Measurements from ENCODE around the gene FAM117B. TPM values are rescaled to one million over a fixed set of nuclear protein-coding genes. Genes with fewer than 3 reads are reported as not detected.

Gene FAM117B
- 10 to 100 TPM in 1 of 2 donors, 1 to 10 TPM in 1; 7.0 to 17.1 TPM for total RNA-seq

DNA sequence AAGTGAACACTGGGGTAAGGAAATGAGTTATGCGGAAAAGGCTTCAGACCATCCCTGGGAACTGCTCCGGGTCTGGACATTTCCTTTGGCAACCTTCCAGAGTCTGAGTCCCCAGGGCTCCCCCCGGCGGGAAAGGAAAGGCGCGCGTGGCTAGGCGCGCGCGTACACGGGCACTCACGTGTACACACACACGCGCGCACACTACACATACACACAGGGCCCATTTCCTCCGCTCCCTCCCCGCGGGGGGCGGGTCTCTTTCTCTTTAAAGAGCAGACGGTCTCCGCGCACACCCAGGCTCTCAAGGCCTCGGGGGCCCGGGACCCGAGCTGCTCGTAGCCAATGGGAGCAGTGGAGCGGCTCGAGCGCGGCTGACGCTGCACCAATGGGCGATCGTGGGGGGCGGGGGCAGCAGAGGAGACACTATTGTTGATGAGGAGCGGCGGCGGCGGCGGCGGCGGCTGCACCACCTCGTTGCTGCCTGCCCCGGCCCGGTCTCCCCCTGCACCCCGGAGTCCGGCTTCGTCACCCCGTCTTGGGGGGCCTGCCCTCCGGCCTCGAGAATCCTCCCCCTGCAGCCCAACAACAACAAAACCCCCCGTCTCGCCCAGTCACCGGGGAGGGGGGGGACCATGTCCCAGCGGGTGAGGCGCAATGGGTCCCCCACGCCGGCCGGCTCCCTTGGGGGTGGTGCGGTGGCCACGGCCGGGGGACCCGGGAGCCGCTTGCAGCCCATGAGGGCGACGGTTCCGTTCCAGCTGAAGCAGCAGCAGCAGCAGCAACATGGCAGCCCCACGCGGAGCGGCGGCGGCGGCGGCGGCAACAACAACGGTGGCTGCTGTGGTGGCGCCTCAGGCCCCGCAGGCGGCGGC, at the start of gene FAM117B:
Gene FAM117B, plus strand, starts transcription at position 414 of the 872 bp plus-strand sequence. Its CDS starts 219 bp downstream, at position 633.
- DNase-seq = peak; percentile 98 to 99 (median 98)
- Histone ChIP-seq H3K9me3 (no peaks in the 10 kb centered on the region), H3K4me3 (peak within 1 kb of the TSS; percentile 79 to 88), H3K4me1 (peaks cover 35% of the 10 kb centered on the region), H3K27ac (peak within 1 kb of the TSS; percentile 93 to 98 (median 97)), H3K36me3 (replicated peaks in 1 of 2; ENCODE audit: insufficient read depth in 1 of 2, low read depth in 2 of 2) (no peaks in the 10 kb centered on the region), H3K27me3 (no peaks in the 10 kb centered on the region)
- intact Hi-C loops (cut with DNase I) = no loop called here
- peak; percentile 86 to 94 (median 91) for TF ChIP-seq POLR2A (IDR thresholded peaks at IDR 0.05)
- TF ChIP-seq, protein P1, sequence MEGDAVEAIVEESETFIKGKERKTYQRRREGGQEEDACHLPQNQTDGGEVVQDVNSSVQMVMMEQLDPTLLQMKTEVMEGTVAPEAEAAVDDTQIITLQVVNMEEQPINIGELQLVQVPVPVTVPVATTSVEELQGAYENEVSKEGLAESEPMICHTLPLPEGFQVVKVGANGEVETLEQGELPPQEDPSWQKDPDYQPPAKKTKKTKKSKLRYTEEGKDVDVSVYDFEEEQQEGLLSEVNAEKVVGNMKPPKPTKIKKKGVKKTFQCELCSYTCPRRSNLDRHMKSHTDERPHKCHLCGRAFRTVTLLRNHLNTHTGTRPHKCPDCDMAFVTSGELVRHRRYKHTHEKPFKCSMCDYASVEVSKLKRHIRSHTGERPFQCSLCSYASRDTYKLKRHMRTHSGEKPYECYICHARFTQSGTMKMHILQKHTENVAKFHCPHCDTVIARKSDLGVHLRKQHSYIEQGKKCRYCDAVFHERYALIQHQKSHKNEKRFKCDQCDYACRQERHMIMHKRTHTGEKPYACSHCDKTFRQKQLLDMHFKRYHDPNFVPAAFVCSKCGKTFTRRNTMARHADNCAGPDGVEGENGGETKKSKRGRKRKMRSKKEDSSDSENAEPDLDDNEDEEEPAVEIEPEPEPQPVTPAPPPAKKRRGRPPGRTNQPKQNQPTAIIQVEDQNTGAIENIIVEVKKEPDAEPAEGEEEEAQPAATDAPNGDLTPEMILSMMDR (IDR thresholded peaks at IDR 0.05) = peak in 1 of 7 experiments; percentile 10
- WGBS, 2 donors = 0% methylated on average over 11 to 75 of the region's 80 CpGs
- ATAC-seq = peak; percentile 90

DNA sequence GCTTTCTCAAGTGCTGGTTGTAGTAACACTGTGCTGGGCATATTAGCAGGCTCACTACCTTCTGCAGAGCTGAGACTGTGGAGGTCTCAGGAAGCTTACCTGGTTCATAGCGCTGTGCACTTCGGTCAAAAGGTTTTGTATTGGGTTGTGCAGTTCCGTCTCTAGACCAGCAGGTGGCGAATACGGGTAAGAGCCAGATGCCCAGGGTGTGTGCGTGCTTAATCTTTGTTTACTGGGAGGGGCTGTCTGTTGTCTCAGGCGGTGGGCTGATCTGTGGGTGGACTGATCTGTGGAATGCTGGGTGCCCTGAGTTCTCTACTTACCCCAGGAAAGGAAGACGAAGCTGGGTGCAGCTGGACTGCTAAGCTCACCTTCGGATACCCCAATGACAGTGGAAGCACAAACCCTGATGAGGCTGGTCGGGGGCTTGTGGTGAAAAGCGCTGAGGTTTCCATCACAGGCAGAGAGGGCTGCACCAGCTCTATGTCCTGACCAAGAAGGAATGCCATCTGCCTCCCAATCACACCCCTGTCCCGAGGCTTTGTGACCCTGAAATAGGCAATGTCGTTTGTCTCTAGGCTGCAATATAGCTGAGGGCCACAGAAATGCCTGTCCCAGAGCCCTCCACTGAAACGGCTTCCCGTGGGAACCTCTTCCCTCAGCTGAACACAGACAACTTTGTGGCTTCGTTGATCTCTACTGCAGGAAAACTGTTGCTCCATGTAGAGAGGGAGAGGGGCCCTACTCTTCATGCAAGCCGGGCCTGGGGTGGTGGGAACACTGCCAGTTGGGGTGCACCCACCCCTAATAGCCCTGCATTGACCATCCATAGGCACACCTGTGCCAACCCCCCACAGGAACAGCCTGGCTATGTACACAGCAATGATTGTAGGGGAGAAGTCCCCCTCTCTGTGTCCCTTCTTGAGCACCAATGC, 45.9 kb upstream of the FAM117B start:
- H3K4me1 ChIP-seq = peaks cover 7% of the 10 kb centered on the region
- H3K27me3 ChIP-seq = no peaks in the 10 kb centered on the region
- DNase-seq (peak; percentile 64 to 77 (median 76)), ATAC-seq (peak; percentile 88)
- 22 to 30% methylated on average over 11 to 17 of the region's 17 CpGs for WGBS, 2 donors
- no peaks in the 10 kb centered on the region for H3K9me3 ChIP-seq
- H3K4me3 ChIP-seq = no peak overlapping the region
- H3K27ac ChIP-seq = no peak overlapping the region
- intact Hi-C loops (cut with DNase I) = no loop called here
- TF ChIP-seq POLR2A (IDR thresholded peaks at IDR 0.05) = no peak
- TF ChIP-seq, protein P1 (IDR thresholded peaks at IDR 0.05) = peak; percentile 66 to 93 (median 84)
- no peaks in the 10 kb centered on the region for H3K36me3 ChIP-seq (replicated peaks in 1 of 2; ENCODE audit: insufficient read depth in 1 of 2, low read depth in 2 of 2)

DNA sequence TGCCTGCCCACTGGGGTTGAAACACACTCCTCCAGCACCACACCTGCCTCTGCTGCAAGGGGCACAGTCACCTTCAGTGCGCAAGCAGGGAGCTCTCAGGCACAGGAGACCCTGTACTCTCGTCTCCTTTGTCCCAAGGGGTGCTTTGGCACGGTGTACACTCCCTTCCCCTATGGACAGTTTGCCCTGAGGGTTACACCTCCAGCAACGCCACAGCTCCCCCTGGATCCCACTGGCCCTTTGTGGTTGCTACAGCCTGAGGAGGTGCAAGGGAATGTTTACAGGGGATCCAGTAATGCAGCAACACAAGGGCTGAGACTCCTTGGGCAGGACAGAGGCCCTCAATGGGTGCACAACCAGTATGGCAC, 45.2 kb upstream of the FAM117B start:
- Histone ChIP-seq H3K27me3 (no peaks in the 10 kb centered on the region), H3K4me3 (no peak overlapping the region), H3K4me1 (peaks cover 7% of the 10 kb centered on the region), H3K36me3 (replicated peaks in 1 of 2; ENCODE audit: insufficient read depth in 1 of 2, low read depth in 2 of 2) (no peaks in the 10 kb centered on the region), H3K9me3 (no peaks in the 10 kb centered on the region), H3K27ac (no peak overlapping the region)
- no peak for TF ChIP-seq POLR2A (IDR thresholded peaks at IDR 0.05)
- TF ChIP-seq, protein P1 (IDR thresholded peaks at IDR 0.05) = no peak
- DNase-seq = no peak
- WGBS, 2 donors = 90 to 91% methylated on average over 4 of the region's 4 CpGs
- intact Hi-C loops (cut with DNase I) = no loop called here
- no peak for ATAC-seq

DNA sequence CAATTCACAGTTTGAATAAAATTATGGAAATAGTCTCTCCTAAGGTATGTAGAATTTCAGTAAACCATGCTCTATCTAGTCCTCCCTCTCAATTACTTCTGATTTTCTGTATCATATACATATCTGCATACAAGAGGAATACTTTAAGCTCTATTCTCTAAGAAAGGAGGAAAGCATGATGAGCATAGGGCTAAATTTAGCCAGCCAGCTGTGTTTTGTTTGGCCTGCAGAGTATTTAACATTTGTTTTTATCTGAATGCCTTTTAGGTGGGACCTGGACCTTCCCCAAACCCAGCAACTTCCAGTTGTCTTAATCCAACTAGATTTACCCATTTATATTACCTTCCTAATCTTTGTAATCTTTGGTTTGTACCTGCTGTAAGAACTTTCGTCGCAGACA, 42.2 kb upstream of the FAM117B start:
- H3K36me3 ChIP-seq (replicated peaks in 1 of 2; ENCODE audit: insufficient read depth in 1 of 2, low read depth in 2 of 2) = no peaks in the 10 kb centered on the region
- no peak for ATAC-seq
- peaks cover 7% of the 10 kb centered on the region for H3K4me1 ChIP-seq
- WGBS, 2 donors = 82 to 87% methylated on average over 2 of the region's 2 CpGs
- no peaks in the 10 kb centered on the region for H3K27me3 ChIP-seq
- no peak overlapping the region for H3K27ac ChIP-seq
- DNase-seq = no peak
- TF ChIP-seq, protein P1 (IDR thresholded peaks at IDR 0.05) = no peak
- no peak for TF ChIP-seq POLR2A (IDR thresholded peaks at IDR 0.05)
- H3K4me3 ChIP-seq = no peak overlapping the region
- intact Hi-C loops (cut with DNase I) = no loop called here
- no peaks in the 10 kb centered on the region for H3K9me3 ChIP-seq
